IMR-90 (cell line): ENCODE measurements around the gene DPYSL5. TPM values are rescaled to one million over a fixed set of nuclear protein-coding genes. Genes with fewer than 3 reads are reported as not detected.

Source experiments
- ATAC-seq: fragments of 200-7000 bp; cut with Tn5 transposase; 2 replicates; pipeline ENCODE4 v1.9.1; 2020; ENCODE audit warnings: low read depth, mild to moderate bottlenecking, moderate library complexity
- BruUV-seq: library from RNA; stranded (reverse); fragments of 400-500 nt; replicated peaks from 2 replicates; lab custom pipeline; 2021; lab: Mats Ljungman, UMichigan
- CTCF ChIA-PET: fragments of 300-600 bp; formaldehyde crosslinking; extraction: SDS; loops from one replicate; lab custom pipeline; 2021; ENCODE audit warnings: antibody characterized with exemption; lab: Yijun Ruan, JAX
- POLR2A ChIA-PET: fragments of 300-600 bp; sonication (Branson Sonifier 250); formaldehyde crosslinking; loops from one replicate; lab custom pipeline; 2022; ENCODE audit warnings: antibody characterized with exemption; ENCODE audit not compliant: unreplicated experiment; lab: Charles Lee
- DNase-seq: peaks from one replicate; pipeline ENCODE4 v3.0.0; 2013
- H2AFZ ChIP-seq: replicated peaks from 2 replicates; pipeline ENCODE3; 2013; ENCODE audit warnings: low read length, mild to moderate bottlenecking; ENCODE audit not compliant: poor library complexity
- H2AK5ac ChIP-seq: 2 replicates; pipeline ENCODE4 v1.6.1; 2013; ENCODE audit warnings: low read depth, low read length, inconsistent platforms
- H2AK9ac ChIP-seq: replicated peaks from 2 replicates; pipeline ENCODE3; 2013; ENCODE audit warnings: mild to moderate bottlenecking, low read depth, low read length, moderate library complexity; ENCODE audit not compliant: poor library complexity
- H2BK120ac ChIP-seq: 2 replicates; pipeline ENCODE4 v1.6.1; 2013; ENCODE audit warnings: low read depth, low read length, inconsistent platforms
- H2BK15ac ChIP-seq: 3 replicates; pipeline ENCODE4 v1.6.1; 2013; ENCODE audit warnings: low read depth, low read length, inconsistent platforms
- H2BK20ac ChIP-seq: 2 replicates; pipeline ENCODE4 v1.6.1; 2013; ENCODE audit warnings: low read depth, mild to moderate bottlenecking, inconsistent platforms, low read length, moderate library complexity
- H2BK5ac ChIP-seq: 2 replicates; pipeline ENCODE4 v1.6.1; 2013; ENCODE audit warnings: mild to moderate bottlenecking, low read depth, low read length, inconsistent platforms; ENCODE audit not compliant: poor library complexity, severe bottlenecking
- H3K14ac ChIP-seq: replicated peaks from 2 replicates; pipeline ENCODE4 v1.6.1; 2013; ENCODE audit warnings: low read depth, low read length, inconsistent platforms
- H3K18ac ChIP-seq: 2 replicates; pipeline ENCODE4 v1.6.1; 2013; ENCODE audit warnings: low read depth, low read length, control low read depth
- H3K23ac ChIP-seq: 2 replicates; pipeline ENCODE4 v1.6.1; 2013; ENCODE audit warnings: low read depth, low read length, inconsistent platforms
- H3K27ac ChIP-seq: 2 replicates; pipeline ENCODE4 v1.5.1; 2013; ENCODE audit warnings: mild to moderate bottlenecking, control low read depth, low read length; ENCODE audit not compliant: insufficient read depth
- H3K27me3 ChIP-seq: 2 replicates; pipeline ENCODE4 v1.6.1; 2013; ENCODE audit warnings: low read length; ENCODE audit not compliant: control insufficient read depth, insufficient read depth
- H3K36me3 ChIP-seq: 2 replicates; pipeline ENCODE4 v1.6.1; 2013; ENCODE audit warnings: low read length, mixed read lengths; ENCODE audit not compliant: control insufficient read depth, insufficient read depth
- H3K4ac ChIP-seq: 2 replicates; pipeline ENCODE4 v1.6.1; 2013; ENCODE audit warnings: low read depth, low read length, inconsistent platforms
- H3K4me1 ChIP-seq: 2 replicates; pipeline ENCODE4 v1.6.1; 2013; ENCODE audit warnings: low read length, mixed read lengths; ENCODE audit not compliant: control insufficient read depth, insufficient read depth
- H3K4me2 ChIP-seq: 2 replicates; pipeline ENCODE4 v1.6.1; 2013; ENCODE audit warnings: low read depth, mild to moderate bottlenecking, control low read depth, low read length, moderate library complexity
- H3K4me3 ChIP-seq: 2 replicates; pipeline ENCODE4 v1.5.1; 2013; ENCODE audit warnings: low read depth, mild to moderate bottlenecking, control low read depth, low read length, moderate library complexity; ENCODE audit not compliant: insufficient read depth
- H3K56ac ChIP-seq: 2 replicates; pipeline ENCODE4 v1.6.1; 2013; ENCODE audit warnings: low read length, inconsistent platforms; ENCODE audit not compliant: insufficient read depth; ENCODE audit errors: extremely low read depth
- H3K79me1 ChIP-seq, 2 experiments: 2 replicates each; pipeline ENCODE4 v1.6.1; 2013; ENCODE audit warnings: low read length in 2 of 2, inconsistent platforms in 1 of 2, low read depth in 1 of 2
- H3K9ac ChIP-seq: 2 replicates; pipeline ENCODE4 v1.6.1; 2013; ENCODE audit warnings: low read depth, low read length, control low read depth
- H3K9me1 ChIP-seq: 2 replicates; pipeline ENCODE4 v1.6.1; 2013; ENCODE audit warnings: low read length, inconsistent platforms; ENCODE audit not compliant: insufficient read depth
- H3K9me3 ChIP-seq: 2 replicates; pipeline ENCODE4 v1.6.1; 2013; ENCODE audit warnings: low read length; ENCODE audit not compliant: control insufficient read depth, insufficient read depth
- H4K20me1 ChIP-seq: 2 replicates; pipeline ENCODE4 v1.6.1; 2013; ENCODE audit warnings: low read length, inconsistent platforms; ENCODE audit not compliant: insufficient read depth
- H4K5ac ChIP-seq: 2 replicates; pipeline ENCODE4 v1.6.1; 2013; ENCODE audit warnings: mild to moderate bottlenecking, low read depth, low read length, control low read depth
- H4K8ac ChIP-seq, 2 experiments: 2 replicates each; pipeline ENCODE4 v1.6.1; 2013; ENCODE audit warnings: low read depth in 2 of 2, low read length in 2 of 2, control low read depth in 1 of 2, inconsistent platforms in 1 of 2
- H4K91ac ChIP-seq: 2 replicates; pipeline ENCODE4 v1.6.1; 2013; ENCODE audit warnings: low read depth, low read length, inconsistent platforms; ENCODE audit not compliant: insufficient read depth
- BHLHE40 ChIP-seq: fragments of 150-350 bp; IDR thresholded peaks from 2 replicates; pipeline ENCODE4 v1.6.1; 2016; ENCODE audit warnings: mild to moderate bottlenecking, low read depth, low read length
- CHD1 ChIP-seq: IDR thresholded peaks from 2 replicates; pipeline ENCODE4 v1.6.1; 2012; ENCODE audit warnings: low read depth, low read length, improper control_type of control experiment
- FOS ChIP-seq: fragments of 150-350 bp; IDR thresholded peaks from 2 replicates; pipeline ENCODE4 v1.6.1; 2016; ENCODE audit warnings: low read depth, low read length
- MAFK ChIP-seq: IDR thresholded peaks from 2 replicates; pipeline ENCODE4 v1.6.1; 2012; ENCODE audit warnings: low read depth, low read length, improper control_type of control experiment
- MXI1 ChIP-seq: IDR thresholded peaks from 2 replicates; pipeline ENCODE4 v1.6.1; 2012; ENCODE audit warnings: low read depth, mild to moderate bottlenecking, low read length, moderate library complexity, borderline replicate concordance
- NFE2L2 ChIP-seq: fragments of 150-350 bp; IDR thresholded peaks from 2 replicates; pipeline ENCODE4 v1.6.1; 2016; ENCODE audit warnings: low read depth, mild to moderate bottlenecking, low read length
- POLR2A ChIP-seq: IDR thresholded peaks from 2 replicates; pipeline ENCODE4 v1.6.1; 2012; ENCODE audit warnings: mild to moderate bottlenecking, low read depth, low read length
- RAD21 ChIP-seq: IDR thresholded peaks from 2 replicates; pipeline ENCODE4 v1.6.1; 2012; ENCODE audit warnings: low read length, improper control_type of control experiment
- RCOR1 ChIP-seq: IDR thresholded peaks from 2 replicates; pipeline ENCODE4 v1.6.1; 2012; ENCODE audit warnings: mild to moderate bottlenecking, low read length, improper control_type of control experiment; ENCODE audit not compliant: insufficient replicate concordance
- RFX5 ChIP-seq: IDR thresholded peaks from 2 replicates; pipeline ENCODE4 v1.8.0; 2012; ENCODE audit warnings: low read depth, mild to moderate bottlenecking, low read length, moderate library complexity
- SMC3 ChIP-seq: fragments of 150-350 bp; IDR thresholded peaks from 2 replicates; pipeline ENCODE4 v1.6.1; 2016; ENCODE audit warnings: low read depth, mild to moderate bottlenecking, antibody characterized with exemption, low read length, moderate library complexity
- WGBS, 2 experiments: methylation state at CpG; one replicate each; pipeline versions ENCODE4 v1.1.5 to v1.1.7; 2013; ENCODE audit warnings: missing lambda C conversion rate in 2 of 2; ENCODE audit not compliant: insufficient read length in 1 of 2; ENCODE audit errors: extremely low coverage in 2 of 2; 5-methylcytosine and 5-hydroxymethylcytosine counted together
- dilution Hi-C: fragments of 300-500 bp; cut with HindIII; formaldehyde crosslinking; loops from one replicate; pipeline ENCODE4 v1.14.3; 2018; ENCODE audit warnings: low sequenced_read_pairs; ENCODE audit not compliant: unreplicated experiment
- in situ Hi-C: fragments of 300-500 bp; cut with MboI; formaldehyde crosslinking; loops from 3 replicates; pipeline ENCODE4 v1.14.3; 2019; ENCODE audit warnings: low sequenced_read_pairs, inconsistent platforms, mixed read lengths
- intact Hi-C: fragments of 100-400 bp; cut with micrococcal nuclease; formaldehyde crosslinking; loops from 2 replicates; pipeline ENCODE4 v1.10.0; 2022
- polyA plus RNA-seq, 3 experiments: library from polyadenylated mRNA; depleted of rRNA; stranded (reverse); fragments of >200 nt; gene quantifications; 2 replicates each; pipeline ENCODE4 v1.2.3, GENCODE V29; 2012; ENCODE audit warnings: low replicate concordance in 1 of 3
- total RNA-seq: library from RNA; depleted of rRNA; stranded (reverse); fragments of >200 nt; gene quantifications from 2 replicates; pipeline ENCODE4 v1.2.3, GENCODE V29; 2012

The DPYSL5 gene
- total and polyA plus RNA-seq, 2 of the 4 experiments (the other 2 are of a cell fraction) = not detected

GRCh38 chr2:26915316-26915715, 67.4 kb downstream of the DPYSL5 start:
- 57% methylated on average over 4 of the region's 5 CpGs; no CpG with 5 or more reads in 1 of the 2 experiments for WGBS, 2 experiments
- no peak overlapping the region for H2AK9ac ChIP-seq
- no peak overlapping the region for H3K14ac ChIP-seq
- in situ Hi-C loops (no loop called here), intact Hi-C loops (no loop called here), dilution Hi-C loops (no loop called here)
- no peak overlapping the region for H2AFZ ChIP-seq
- peaks cover 72% of the 10 kb centered on the region for H3K27me3 ChIP-seq
- no peak for DNase-seq
- no peak for TF ChIP-seq SMC3
- no peak for TF ChIP-seq RFX5
- no peak for TF ChIP-seq POLR2A
- no peak for TF ChIP-seq FOS
- TF ChIP-seq MXI1 = no peak
- TF ChIP-seq RCOR1 = no peak
- TF ChIP-seq NFE2L2 = no peak
- no peak for TF ChIP-seq BHLHE40
- TF ChIP-seq RAD21 = no peak
- TF ChIP-seq MAFK = no peak
- no peak for TF ChIP-seq CHD1
- no peak overlapping the region for H3K18ac ChIP-seq
- H3K27ac ChIP-seq = no peak overlapping the region
- H3K79me1 ChIP-seq = no peaks in the 10 kb centered on the region
- no peak overlapping the region for H2BK15ac ChIP-seq
- H2AK5ac ChIP-seq = no peak overlapping the region
- no peak overlapping the region for H4K8ac ChIP-seq
- H3K4me3 ChIP-seq = no peak overlapping the region
- H3K4me1 ChIP-seq = no peaks in the 10 kb centered on the region
- no peak overlapping the region for H4K5ac ChIP-seq
- no peaks in the 10 kb centered on the region for H4K20me1 ChIP-seq
- H3K4me2 ChIP-seq = no peak overlapping the region
- no peak overlapping the region for H2BK120ac ChIP-seq
- CTCF ChIA-PET = no interaction called here
- no peak overlapping the region for H4K91ac ChIP-seq
- no peaks in the 10 kb centered on the region for H3K36me3 ChIP-seq
- no TSS peak for BruUV-seq
- no peak overlapping the region for H3K56ac ChIP-seq
- H3K23ac ChIP-seq = no peak overlapping the region
- H3K9me1 ChIP-seq = no peaks in the 10 kb centered on the region
- no peak overlapping the region for H3K4ac ChIP-seq
- ATAC-seq = no peak
- peaks cover under 1% of the 10 kb centered on the region; the same call in 1 of the 2 replicates for H3K9me3 ChIP-seq
- H3K9ac ChIP-seq = no peak overlapping the region
- no peak overlapping the region for H2BK20ac ChIP-seq
- POLR2A ChIA-PET = no interaction called here
- H2BK5ac ChIP-seq = no peak overlapping the region
